ENCODE measurements around the gene METTL21A.

- TF ChIP-seq EZH2 (IDR thresholded peaks at IDR 0.05; ENCODE audit: insufficient read depth, poor library complexity, severe bottlenecking) (no peak), EZH2phosphoT487 (IDR thresholded peaks at IDR 0.05; ENCODE audit: insufficient read depth, low read depth) (no peak)
Measured at GRCh38 chr2:207633686-207634085, 8.5 kb upstream of the METTL21A start.
